ENCODE measurements around the gene LKAAEAR1. TPM values are rescaled to one million over a fixed set of nuclear protein-coding genes. Genes with fewer than 3 reads are reported as not detected.

LKAAEAR1 gene
- total RNA-seq, 2 donors from 2014 or later: not detected

GRCh38 chr20:64037199-64037497, 47.0 kb downstream of the LKAAEAR1 start:
- Histone ChIP-seq H3K36me3 (peaks cover 22% of the 10 kb centered on the region), H3K4me1 (peaks cover 0 to 47% of the 10 kb centered on the region in 2 donors), H3K9me3 (no peaks in the 10 kb centered on the region), H3K27me3 (peaks cover 6 to 14% of the 10 kb centered on the region in 2 donors), H3K4me3 (no peak overlapping the region), H3K27ac (no peak overlapping the region)
- TF ChIP-seq, protein P1, sequence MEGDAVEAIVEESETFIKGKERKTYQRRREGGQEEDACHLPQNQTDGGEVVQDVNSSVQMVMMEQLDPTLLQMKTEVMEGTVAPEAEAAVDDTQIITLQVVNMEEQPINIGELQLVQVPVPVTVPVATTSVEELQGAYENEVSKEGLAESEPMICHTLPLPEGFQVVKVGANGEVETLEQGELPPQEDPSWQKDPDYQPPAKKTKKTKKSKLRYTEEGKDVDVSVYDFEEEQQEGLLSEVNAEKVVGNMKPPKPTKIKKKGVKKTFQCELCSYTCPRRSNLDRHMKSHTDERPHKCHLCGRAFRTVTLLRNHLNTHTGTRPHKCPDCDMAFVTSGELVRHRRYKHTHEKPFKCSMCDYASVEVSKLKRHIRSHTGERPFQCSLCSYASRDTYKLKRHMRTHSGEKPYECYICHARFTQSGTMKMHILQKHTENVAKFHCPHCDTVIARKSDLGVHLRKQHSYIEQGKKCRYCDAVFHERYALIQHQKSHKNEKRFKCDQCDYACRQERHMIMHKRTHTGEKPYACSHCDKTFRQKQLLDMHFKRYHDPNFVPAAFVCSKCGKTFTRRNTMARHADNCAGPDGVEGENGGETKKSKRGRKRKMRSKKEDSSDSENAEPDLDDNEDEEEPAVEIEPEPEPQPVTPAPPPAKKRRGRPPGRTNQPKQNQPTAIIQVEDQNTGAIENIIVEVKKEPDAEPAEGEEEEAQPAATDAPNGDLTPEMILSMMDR (IDR thresholded peaks at IDR 0.05): no peak
- no peak for DNase-seq (ENCODE audit: low spot score)

DNA sequence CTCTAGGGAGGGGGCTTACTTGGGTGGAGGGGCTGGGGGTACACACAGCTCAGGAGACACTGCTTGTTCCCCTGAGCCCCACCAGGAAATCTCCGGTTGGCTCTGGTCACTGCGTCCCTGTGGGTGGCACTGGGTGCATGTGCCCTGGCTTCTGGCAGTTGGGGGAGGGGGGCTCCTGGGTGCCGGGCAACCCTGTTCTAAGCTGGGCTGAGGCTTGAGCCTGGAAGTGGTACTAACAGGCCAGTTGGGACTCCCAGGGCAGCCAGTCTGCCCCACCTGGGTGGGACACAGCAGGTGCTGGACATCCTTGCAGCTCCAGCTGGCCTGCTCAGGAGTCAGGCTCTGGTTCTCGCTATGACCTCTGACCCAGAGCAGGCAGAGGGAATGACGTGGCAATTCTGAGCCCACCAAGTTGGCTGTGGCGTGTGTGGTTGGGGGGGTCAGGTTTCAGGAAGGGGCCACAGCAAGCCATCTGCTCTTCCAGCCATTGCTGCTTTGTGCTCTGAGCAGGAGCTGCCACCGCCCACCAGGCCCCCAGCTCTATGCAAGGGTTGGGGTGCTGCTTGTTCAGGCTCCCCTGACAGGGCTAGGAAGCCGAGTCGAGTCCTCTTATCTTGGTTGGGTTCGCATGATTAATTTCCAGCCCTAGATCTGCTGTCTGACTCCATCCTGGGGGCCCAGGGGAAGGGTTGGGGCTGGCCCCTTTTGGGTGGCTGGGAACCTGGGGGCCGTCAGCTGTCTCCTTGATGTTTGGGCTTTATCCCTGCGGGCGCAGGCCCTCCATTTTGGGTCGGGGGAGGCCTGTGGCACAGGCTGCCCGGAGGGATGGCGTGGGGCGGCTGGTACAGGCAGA, 47.6 kb downstream of the LKAAEAR1 start:
- Histone ChIP-seq H3K27me3 (peaks cover under 1 to 8% of the 10 kb centered on the region in 2 donors), H3K4me1 (peaks cover 0 to 41% of the 10 kb centered on the region in 2 donors), H3K9me3 (no peaks in the 10 kb centered on the region), H3K4me3 (no peak overlapping the region), H3K27ac (no peak overlapping the region), H3K36me3 (peaks cover 28% of the 10 kb centered on the region)
- TF ChIP-seq, protein P1 (IDR thresholded peaks at IDR 0.05): no peak
- DNase-seq (ENCODE audit: low spot score): no peak

GRCh38 chr20:64035933-64036345, 48.3 kb downstream of the LKAAEAR1 start, which contains the start of gene C20orf204:
C20orf204 (plus strand) TSS chr20:64036182; CDS start chr20:64036324, 142 bp downstream.
- H3K36me3 ChIP-seq: peaks cover 32% of the 10 kb centered on the region

GRCh38 chr20:64035066-64035932, 48.9 kb downstream of the LKAAEAR1 start:
- peaks cover 38% of the 10 kb centered on the region for H3K36me3 ChIP-seq
- TF ChIP-seq, protein P1 (IDR thresholded peaks at IDR 0.05): no peak
- peaks cover 0 to 29% of the 10 kb centered on the region in 2 donors for H3K4me1 ChIP-seq
- H3K4me3 ChIP-seq: no peak overlapping the region
- peaks cover 0 to 7% of the 10 kb centered on the region in 2 donors for H3K27me3 ChIP-seq
- H3K9me3 ChIP-seq: no peaks in the 10 kb centered on the region
- H3K27ac ChIP-seq: no peak overlapping the region
- no peak for DNase-seq (ENCODE audit: low spot score)

More at GRCh38 chr20:64035933-64036345, 48.3 kb downstream of the LKAAEAR1 start, which contains the start of gene C20orf204:
- H3K9me3 ChIP-seq: no peaks in the 10 kb centered on the region
- DNase-seq (ENCODE audit: low spot score): no peak
- TF ChIP-seq, protein P1 (IDR thresholded peaks at IDR 0.05): no peak
- H3K4me1 ChIP-seq: peaks cover 0 to 35% of the 10 kb centered on the region in 2 donors
- peaks cover 0 to 7% of the 10 kb centered on the region in 2 donors for H3K27me3 ChIP-seq
- no peak within 1 kb of the TSS for H3K27ac ChIP-seq
- no peak within 1 kb of the TSS for H3K4me3 ChIP-seq

GRCh38 chr20:64033981-64034493, 50.2 kb downstream of the LKAAEAR1 start:
- Histone ChIP-seq H3K4me3 (no peak overlapping the region), H3K4me1 (peaks cover 0 to 18% of the 10 kb centered on the region in 2 donors), H3K36me3 (peaks cover 51% of the 10 kb centered on the region), H3K27ac (no peak overlapping the region), H3K27me3 (peaks cover 0 to 7% of the 10 kb centered on the region in 2 donors), H3K9me3 (no peaks in the 10 kb centered on the region)
- no peak for DNase-seq (ENCODE audit: low spot score)
- TF ChIP-seq, protein P1 (IDR thresholded peaks at IDR 0.05): no peak

Small RNAs within 50 kb of the gene (microRNA-seq; reads per million reads assigned to microRNA genes)
- gene MIR6813 (ENCODE audit: borderline number of aligned reads in 2 of 2, borderline replicate concordance in 1 of 2): 0 to 1.4 reads per million in 2 donors

Other genes starting within 250 kb of the LKAAEAR1 start
- gene ABHD16B, start 222.9 kb downstream of the LKAAEAR1 start, total RNA-seq: not detected
- 10 to 100 TPM; 80.6 to 84.0 TPM for gene TPD52L2, start 219.1 kb downstream of the LKAAEAR1 start, total RNA-seq
- gene DNAJC5, start 189.3 kb downstream of the LKAAEAR1 start, total RNA-seq: 10 to 100 TPM; 41.2 to 43.8 TPM
- 10 to 100 TPM; 25.9 to 27.6 TPM for gene UCKL1, start 128.0 kb downstream of the LKAAEAR1 start, total RNA-seq
- gene ZNF512B, start 114.5 kb downstream of the LKAAEAR1 start, total RNA-seq: 1 to 10 TPM; 7.0 to 8.3 TPM
- gene SAMD10, start 104.8 kb downstream of the LKAAEAR1 start, total RNA-seq: 1 to 10 TPM; 3.1 to 3.7 TPM
- 10 to 100 TPM; 32.9 to 43.6 TPM for gene PRPF6, start 103.3 kb downstream of the LKAAEAR1 start, total RNA-seq
- under 1 TPM; 0.07 to 0.35 TPM for gene C20orf204, start 48.2 kb downstream of the LKAAEAR1 start, total RNA-seq
- 10 to 100 TPM; 15.1 to 17.2 TPM for gene SOX18, start 34.8 kb downstream of the LKAAEAR1 start, total RNA-seq
- gene TCEA2, start 21.2 kb downstream of the LKAAEAR1 start, total RNA-seq: 10 to 100 TPM; 17.8 to 25.5 TPM
- gene RGS19, start 4.9 kb downstream of the LKAAEAR1 start, total RNA-seq: 10 to 100 TPM in 1 of 2 donors, 1 to 10 TPM in 1; 7.8 to 14.1 TPM
- 1 to 10 TPM in 1 of 2 donors, under 1 TPM in 1; 0.75 to 1.4 TPM for gene OPRL1, start 4.3 kb downstream of the LKAAEAR1 start, total RNA-seq
- not detected for gene NPBWR2, start 23.2 kb upstream of the LKAAEAR1 start, total RNA-seq
- under 1 TPM in 1 of 2 donors, not detected in 1; 0.15 TPM for gene MYT1, start 80.1 kb upstream of the LKAAEAR1 start, total RNA-seq
- gene PCMTD2, start 171.3 kb upstream of the LKAAEAR1 start, total RNA-seq: 100 to 1,000 TPM in 1 of 2 donors, 10 to 100 TPM in 1; 83.3 to 180 TPM